GM21619 (cell line): ENCODE measurements around the gene UBAP1L.
"Not testable (repeated sequence)": the region's sequence is repeated elsewhere in the genome, so short reads cannot be mapped to it uniquely, and the experiment has no call there.

Experiments used
- ATAC-seq: cut with Tn5 transposase; IDR thresholded peaks from one replicate; pipeline ENCODE4 v1.9.1; 2021; ENCODE audit not compliant: unreplicated experiment

UBAP1L gene

DNA sequence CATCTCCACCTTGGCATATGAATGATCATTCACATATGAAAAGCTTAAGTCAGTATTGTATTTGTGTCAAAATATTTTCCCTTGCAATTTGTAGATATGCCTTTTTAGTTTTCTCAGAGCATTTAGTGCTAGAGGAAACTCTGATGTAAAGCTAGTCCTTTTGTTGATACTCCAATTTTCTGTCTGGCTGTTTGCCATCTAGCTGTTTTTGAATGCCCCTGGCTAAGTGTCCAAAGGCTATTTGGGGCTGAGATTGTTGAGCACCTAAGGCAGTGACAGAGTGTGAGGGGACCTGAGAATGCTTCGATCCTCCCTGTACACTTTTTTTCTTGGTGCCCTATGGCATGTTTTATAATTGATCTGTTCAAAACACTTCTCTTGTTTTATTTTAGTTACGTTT lies 66.8 kb downstream of the UBAP1L start:
- ATAC-seq: no peak

DNA sequence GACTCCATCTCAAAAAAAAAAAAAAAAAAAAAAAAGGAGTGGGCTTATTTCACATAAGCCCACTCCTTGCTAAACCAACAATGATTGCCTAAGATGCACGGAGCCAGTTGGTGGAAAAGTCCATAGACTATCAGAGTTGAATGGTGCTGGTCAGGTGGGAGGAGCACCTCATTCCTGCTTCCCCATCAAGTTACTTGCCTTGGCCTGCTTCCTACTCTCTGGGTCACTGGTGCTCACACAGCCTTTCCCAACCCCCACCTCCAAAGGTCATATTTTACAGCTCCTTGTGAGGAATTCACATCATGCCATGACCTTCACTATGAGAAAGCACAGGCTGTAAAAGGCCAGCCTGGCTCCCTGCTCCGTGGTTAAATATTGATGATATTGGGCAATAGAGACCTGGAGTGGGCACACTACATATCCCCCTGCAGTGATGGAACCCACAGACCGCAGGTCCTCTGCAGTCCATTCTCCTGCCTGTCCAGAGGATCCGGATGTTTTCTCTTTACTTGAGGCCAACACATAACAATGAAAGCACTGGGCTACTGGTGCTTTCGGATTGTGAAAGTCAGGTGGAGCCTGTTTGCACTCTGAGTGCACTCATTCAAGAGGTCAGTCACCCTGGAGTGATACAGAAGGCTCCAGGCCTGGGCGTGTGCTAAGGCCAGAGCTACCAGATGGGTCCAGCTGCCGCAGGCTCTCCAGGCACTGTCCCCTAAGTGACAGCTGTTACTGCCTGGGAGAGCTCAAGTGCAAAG lies 70.1 kb downstream of the UBAP1L start, which contains the start of gene SLC51B:
Gene SLC51B (plus strand): TSS at position 664 of the 758 bp plus-strand sequence. CDS start 4,618 bp downstream, outside the sequence.
- no peak for ATAC-seq

DNA sequence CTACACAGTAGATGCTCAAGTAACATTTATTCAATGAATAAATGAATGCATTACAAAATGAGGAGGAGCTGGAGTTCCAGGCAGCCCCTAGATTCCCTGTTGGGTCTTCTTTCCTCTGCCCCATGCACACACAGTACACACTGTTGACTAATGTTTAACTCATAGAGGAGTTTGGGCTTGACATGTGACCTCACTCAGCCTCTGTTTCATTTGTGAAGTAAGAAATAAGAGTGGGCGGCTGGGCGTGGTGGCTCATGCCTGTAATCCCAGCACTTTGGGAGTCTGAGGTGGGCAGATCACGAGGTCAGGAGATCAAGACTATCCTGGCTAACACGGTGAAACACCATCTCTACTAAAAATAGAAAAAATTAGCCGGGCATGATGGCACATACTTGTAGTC lies 70.8 kb downstream of the UBAP1L start:
- ATAC-seq: not testable (repeated sequence)

DNA sequence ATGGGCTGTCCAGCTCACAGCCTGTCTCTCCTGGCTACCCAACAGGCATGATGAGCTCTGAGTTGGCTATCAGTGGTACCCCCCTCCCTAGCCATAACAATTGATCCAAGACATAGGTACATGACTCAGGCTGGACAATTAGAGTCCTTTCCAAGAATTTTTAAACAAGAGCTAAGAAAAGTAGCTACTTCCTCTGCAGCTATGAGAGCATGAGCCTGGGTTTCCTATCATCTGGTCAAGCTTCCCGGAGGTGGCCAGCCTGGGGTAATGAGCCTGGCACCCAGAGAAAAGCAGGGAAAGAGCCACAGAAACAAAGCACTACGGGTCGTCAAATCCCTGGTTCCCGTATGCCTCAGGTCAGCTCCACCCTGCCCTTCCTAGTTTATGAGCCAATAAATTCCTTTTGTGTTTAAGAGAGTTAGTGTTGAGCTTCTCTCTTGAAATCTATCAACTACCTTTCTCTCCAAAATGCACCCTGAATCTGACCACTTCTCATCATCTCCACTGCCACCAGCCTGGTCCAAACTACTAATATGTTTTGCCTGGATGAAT lies 72.1 kb downstream of the UBAP1L start:
- no peak for ATAC-seq
